ENCODE data around the gene LIF.
A peak's percentile ranks its signal among the peaks of the same experiment; 100 is the strongest.
"Not testable (repeated sequence)": the region's sequence is repeated elsewhere in the genome, so short reads cannot be mapped to it uniquely, and the experiment has no call there.

LIF gene

DNA sequence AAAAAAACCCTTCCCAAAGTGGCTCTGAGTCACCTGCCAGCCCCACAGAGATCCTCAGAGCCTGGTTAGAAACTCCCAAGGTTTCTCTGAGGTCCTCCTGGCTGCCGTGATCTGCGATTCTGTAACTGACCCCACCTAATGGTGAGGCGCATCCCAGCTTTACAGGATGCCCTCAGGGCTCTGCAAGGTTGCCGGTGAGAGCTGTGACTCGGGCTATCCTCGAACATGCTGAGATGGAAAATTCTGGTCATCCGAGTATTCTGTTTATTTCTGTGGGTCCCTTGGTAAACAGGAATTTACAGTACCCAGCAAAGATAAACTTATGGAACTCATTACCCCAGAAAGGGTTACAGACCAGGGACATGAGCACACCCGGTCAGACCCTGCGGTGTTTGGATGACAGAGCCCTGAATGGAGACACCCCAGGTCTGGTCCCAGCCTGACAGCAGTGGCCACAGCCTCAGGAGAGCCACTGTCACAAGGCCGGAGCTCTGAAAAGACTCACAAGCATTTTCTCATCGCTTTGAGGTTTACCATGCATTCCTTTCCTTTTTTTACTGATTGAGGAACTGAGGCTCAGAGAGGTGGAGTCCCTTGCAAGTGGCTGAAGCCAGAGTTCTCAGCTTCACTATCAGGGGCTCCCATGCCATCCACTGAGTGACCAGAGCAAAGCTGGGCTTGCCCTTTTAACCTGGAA is 22.2 kb downstream of the LIF start:
- no peak for DNase-seq (ENCODE audit: low read depth)

GRCh38 chr22:30223303-30223702 is 23.3 kb downstream of the LIF start:
- DNase-seq (ENCODE audit: low read depth): no peak

- DNase-seq (ENCODE audit: low read depth): no peak
These were observed 24.2 kb downstream of the LIF start for GRCh38 chr22:30222321-30222720.

- DNase-seq (ENCODE audit: low read depth): no peak
These were observed 25.2 kb downstream of the LIF start for GRCh38 chr22:30221121-30221992.

DNA sequence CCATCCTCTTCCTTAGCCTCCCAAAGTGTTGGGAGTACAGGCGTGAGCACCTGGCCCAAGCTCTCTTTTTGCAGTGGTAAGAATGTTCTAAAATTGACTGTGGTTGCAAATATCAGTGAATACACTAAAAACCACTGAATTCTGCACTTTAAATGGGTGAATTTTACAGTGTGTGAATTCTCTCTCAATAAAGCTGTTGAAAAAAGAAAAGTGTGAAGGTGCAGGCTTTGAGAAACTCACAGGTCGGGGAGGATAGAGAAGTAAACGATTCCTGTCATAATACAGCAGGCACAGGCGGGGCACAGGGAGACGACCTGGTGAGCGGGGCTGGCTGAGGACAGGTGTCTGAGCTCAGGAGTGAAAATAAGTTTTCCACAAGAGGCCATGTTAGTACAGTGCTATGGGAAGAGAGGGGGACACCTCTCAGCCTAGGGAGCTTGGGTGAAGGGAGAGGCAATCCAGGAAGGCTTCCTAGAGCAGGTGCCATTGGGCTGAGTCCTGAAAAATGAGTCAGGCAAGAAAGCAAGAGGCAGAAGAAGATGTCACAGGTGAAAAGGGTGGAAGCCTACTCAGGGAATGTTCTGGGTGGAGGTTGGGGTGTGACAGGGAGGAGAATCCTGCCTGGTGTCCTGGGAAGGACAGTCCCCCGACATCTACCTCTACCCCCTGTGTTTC is 26.1 kb downstream of the LIF start:
- DNase-seq (ENCODE audit: low read depth): no peak

DNA sequence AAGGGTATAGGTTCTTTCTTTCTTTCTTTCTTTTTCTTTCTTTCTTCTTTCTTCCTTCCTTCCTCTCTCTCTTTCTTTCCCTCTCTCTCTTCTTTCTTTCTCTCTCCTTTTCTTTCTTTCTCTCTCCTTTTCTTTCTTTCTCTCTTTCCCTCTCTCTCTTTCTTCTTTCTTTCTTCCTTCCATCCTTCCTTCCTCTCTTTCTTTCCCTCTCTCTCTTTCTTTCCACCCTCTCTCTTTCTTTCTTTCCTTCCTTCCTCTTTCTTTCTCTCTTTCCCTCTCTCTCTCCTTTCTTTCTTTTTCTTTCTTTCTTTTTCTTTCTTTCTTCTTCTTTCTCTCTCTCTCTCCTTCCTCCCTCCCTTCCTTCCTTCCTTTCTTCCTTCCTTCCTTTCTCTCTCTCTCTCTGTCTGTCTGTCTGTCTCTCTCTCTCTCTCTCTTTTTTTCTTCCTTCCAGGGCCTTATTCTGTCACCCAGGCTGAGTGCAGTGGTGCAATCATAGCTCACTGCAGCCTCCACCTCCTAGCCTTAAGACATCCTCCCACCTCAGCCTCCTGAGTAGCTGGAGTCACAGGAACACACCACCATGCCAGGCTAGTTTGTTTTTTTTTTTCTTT is 26.8 kb downstream of the LIF start:
- no peak for DNase-seq (ENCODE audit: low read depth)

- DNase-seq (ENCODE audit: low read depth): no peak
These were observed 27.4 kb downstream of the LIF start for GRCh38 chr22:30219049-30219654.

GRCh38 chr22:30217698-30218560 is 28.6 kb downstream of the LIF start:
- no peak for DNase-seq (ENCODE audit: low read depth)

DNA sequence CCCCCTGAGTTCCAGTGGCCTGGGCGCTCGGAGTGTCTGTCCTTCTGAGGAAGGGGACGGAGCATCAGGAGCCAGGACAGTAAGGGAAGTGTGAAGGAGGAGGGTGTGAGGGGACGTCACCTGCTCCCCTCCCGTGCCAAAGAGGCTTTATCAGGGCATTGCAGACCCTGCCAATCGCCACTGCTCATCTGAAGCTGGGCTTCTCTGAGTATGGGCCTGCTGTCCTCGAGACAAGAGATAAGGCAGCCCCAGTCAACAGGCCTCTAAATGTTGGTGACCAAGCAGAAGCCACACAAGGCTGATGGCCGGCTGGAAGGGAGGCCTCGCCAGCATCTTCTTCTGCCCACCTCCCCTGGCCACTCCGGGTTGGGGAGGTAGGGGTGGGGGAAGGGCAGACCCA is 29.8 kb downstream of the LIF start:
- DNase-seq (ENCODE audit: low read depth): no peak

- not testable (repeated sequence) for DNase-seq (ENCODE audit: low read depth)
These were observed 30.3 kb downstream of the LIF start for GRCh38 chr22:30216272-30216671.

DNA sequence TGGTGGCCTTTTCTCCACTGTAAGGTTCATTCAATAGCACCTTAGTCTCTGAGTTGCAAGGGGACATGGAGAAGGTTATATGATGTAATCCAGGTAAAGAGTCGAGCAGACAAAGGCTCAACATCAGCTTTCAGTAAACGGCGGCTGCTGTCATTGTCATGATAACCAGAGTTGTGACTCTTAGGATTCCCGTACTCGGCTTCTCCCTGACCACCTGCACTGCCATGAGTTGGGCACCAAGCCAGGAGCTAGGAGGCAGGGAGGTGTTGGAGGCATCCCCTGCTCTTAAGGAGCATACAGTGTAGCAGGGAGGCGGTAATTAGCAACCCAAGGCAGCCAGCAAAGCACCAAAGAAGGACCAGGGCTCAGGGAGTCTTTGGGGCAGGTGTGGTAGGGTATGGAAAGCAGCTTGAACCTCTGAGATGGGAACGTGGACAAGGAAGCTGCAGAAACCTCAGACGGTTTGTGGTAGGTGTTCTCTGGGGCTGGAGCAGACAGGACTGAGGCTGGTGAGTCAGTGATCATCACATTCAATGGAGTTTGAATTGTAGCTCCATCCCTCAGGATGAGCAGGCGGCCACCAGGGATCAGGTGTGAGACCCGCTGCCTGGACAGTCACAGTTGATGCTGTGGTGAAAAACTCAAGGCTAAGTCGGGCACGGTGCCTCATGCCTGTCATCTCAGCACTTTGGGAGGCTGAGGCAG is 31.7 kb downstream of the LIF start:
- DNase-seq (ENCODE audit: low read depth): no peak

DNA sequence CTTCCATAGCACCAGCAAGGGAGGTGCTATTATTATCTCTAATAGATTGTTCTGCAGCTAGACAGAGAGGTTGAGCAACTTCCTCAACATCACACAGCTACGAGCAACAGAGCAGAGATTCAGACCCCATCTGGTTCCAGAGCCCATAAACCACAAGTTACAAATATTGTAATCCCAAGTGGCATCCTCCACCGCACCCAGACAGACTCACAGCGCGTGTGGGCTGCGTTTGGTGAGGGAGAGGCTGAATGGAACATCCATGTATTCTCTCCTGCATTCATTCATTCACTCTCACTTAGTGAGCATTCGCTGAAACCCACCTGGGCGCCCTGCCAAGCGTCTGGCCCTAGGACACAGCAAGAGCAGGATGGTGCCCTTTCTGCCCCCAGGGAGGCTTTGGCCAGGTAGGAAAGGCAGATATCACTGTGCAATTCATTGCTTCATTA is 33.5 kb downstream of the LIF start:
- DNase-seq (ENCODE audit: low read depth): no peak

- peak; percentile 83 for DNase-seq (ENCODE audit: low read depth)
These were observed 34.1 kb downstream of the LIF start for GRCh38 chr22:30212363-30212995.

GRCh38 chr22:30211124-30211820 is 35.3 kb downstream of the LIF start:
- DNase-seq (ENCODE audit: low read depth): no peak

GRCh38 chr22:30210235-30210909 is 36.2 kb downstream of the LIF start:
- DNase-seq (ENCODE audit: low read depth): no peak

DNA sequence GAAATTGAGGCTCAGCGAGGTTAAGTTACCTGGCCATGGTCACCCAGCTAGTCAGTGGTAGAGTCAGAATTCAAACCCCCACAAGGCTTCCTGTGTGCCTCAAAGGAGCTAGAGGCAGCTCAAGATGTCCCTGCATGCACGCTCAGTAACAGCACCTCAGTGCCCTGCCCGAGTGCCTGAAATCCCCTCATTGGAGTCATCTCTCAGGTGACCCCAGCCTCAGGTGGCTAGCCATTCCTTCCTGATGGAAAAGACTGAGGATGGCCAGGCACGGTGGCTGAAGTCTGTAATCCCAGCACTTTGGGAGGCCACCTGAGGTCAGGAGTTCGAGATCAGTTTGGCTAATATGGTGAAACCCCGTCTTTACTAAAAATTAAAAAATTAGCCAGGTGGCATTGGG is 36.9 kb downstream of the LIF start:
- no peak for DNase-seq (ENCODE audit: low read depth)

DNA sequence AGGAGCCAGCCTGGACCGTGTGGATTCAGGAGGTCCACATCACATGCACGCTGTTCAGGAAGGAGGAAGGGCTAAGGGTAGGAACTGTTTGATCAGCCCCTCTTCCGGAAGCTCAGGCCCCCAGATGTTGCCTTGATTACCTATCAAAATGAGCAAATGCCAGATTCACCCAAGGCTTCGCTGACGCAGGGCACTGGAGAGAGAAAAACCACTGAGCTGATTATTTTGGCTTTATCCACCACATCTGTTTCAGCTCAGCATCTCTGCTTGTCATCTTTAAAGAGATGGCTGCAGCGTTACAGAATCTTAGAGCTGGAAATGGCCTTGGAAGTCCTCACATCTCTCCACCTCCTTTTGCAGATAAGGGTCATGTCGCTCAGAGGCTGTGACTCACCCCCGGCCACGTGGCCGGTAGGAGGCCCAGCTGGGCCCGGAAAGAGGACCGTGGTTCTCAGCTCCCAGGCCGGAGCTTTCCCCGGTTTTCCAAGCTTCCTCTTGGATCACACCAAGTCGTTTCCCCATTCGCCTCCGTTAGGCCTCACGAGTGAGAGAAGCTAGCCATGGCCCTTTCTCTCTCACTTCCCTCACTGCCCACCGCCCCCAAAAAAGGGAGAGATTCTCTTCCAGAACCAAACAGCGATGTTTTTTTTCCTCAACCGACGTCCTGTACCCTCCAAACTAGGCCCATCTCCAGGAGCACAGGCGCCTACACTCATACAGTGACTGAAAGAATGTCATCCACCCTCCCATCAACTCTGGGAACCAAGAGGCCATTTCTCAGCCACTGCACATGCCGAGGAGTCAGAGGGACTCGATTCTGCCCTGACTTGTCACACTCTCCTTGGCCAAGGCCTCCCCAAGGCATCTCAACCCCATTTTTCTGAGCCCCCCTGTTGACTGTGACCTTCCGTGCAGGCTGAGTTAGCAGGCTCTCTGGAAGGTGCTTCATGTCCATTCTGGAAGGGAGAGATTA is 37.6 kb downstream of the LIF start:
- peak; percentile 56 for DNase-seq (ENCODE audit: low read depth)

All from GM04503 (cell line).